ELF-1 (cell line): ENCODE results near the gene AGPAT4.
A peak's percentile ranks its signal among the peaks of the same experiment; 100 is the strongest.
"Not testable (repeated sequence)": the region's sequence is repeated elsewhere in the genome, so short reads cannot be mapped to it uniquely, and the experiment has no call there.

Source experiments
- DNase-seq: peaks from one replicate; pipeline ENCODE4 v3.0.0-alpha.2; 2016; ENCODE audit warnings: low read depth, low spot score

Gene AGPAT4

DNA sequence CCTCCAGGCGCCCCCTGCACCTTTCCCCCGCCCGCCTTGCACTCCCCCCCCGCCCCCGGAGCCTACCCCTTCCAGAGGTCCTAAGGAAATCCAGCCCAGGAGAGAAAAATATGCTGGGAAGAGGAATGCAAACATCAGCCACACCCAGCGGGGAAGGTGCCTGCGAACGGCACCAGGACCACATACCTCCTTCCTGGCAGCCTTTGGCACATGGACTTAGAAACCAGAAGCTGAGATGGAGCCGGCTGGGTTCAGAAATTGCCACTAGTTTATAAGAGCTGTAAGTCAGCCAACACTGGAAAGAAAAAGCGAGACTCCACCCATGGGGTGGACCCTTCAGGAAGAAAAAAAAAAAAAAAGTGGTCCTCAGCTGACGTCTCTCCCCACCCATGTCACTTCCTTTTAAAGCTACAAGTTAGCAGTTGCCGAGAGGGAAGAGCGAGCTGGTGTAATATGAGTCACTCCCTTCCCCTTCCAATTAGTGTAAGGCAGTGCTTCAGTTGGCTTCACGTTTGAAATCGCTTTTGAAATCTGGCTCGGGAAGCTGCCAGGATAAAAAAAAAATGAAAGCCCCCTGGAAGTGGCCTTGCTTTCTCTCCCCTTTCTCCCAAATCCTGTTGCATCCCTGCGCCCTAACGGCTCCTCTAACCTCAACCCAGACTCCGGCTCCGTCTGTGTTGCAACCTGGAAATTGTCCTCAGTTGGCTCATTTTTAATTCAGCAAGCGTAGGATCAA lies at the start of gene AGPAT4:
Gene AGPAT4 (minus strand): TSS at position 310 of the 736 bp plus-strand sequence. CDS start 41,848 bp downstream, outside the sequence.
- peak; percentile 98 for DNase-seq

GRCh38 chr6:161319231-161319630 lies 45.4 kb upstream of the AGPAT4 start:
- DNase-seq, result no peak

DNA sequence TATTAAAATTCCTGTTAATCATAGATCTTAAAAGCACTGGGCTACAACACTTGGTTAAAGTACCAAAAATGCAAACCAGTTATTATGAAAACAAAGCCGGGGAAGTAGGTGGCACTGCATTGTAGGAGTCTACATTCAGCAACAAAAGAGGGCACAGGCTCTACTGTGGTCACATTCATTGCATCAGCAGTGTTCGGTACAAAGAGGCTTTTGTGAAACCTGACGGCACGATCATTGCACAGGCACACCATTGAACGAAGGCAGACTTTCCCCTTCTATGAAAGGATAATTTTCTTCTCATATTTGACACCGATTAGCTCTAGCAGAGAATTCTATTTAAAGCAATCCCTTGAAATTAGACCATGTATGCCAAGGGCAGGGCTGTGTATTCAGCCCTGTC lies 44.6 kb upstream of the AGPAT4 start:
- no peak for DNase-seq

GRCh38 chr6:161316531-161316930 lies 42.7 kb upstream of the AGPAT4 start:
- no peak for DNase-seq

GRCh38 chr6:161315246-161315917 lies 41.5 kb upstream of the AGPAT4 start:
- DNase-seq, result not testable (repeated sequence)

DNA sequence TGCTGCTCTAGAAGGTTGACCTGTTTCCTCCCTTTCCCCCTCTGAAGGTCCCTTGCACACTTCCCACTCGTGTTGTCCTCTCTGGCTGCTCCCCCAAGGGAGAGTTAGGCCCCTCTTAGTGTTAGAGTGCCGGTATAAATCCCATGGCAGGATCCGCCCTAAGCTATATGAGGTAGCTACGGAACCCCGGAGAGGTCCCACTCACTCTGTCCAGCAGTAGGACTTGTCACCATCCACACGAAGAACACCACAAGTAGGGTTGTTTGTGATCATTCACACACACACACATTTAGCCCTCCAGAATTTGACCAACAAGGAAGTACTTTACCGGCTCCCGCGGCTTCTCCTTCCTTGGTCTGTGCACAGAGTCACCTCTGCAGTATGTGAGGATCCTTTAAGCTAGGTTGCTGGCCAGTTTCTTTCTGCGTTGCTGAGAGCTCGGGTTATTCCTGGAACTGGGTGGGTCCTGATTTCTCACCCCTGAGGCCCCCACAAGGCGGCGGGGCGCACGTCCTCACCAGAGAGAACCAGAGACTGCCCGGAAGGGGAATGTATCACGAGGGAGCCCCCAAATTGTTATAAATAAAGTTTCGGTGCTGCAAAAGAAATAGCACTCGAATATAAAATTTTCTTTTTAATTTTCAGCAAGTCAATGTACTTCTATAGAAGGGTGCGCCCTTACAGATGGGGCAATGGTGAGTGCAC lies 40.8 kb upstream of the AGPAT4 start:
- not testable (repeated sequence) for DNase-seq

DNA sequence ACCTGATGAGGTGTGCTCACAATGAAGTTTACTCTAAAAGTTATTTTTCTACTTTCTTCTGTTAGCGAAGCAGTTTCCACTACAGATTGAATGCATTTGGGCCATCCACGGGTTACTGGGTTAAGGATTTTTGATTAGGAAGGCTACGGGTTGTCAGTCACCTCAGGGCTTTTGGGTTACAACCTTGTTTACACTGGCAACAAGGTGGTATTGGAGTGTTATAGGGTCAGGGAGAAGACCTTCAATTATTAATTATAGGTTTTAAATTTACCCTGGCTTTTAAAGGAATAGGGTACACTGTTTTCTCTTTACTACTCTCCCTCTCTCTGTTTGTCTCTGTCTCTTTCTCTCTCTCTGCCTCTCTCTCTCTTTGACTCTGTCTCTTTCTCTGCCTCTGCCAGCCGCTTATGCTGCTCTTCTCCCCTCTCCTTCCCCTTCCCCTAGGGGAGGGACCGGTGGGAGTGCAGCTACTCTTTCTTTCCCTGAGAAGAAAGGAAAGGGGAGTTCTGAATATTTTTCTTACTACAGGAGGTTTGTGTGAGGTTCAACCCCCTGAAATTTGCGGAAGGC lies 40.2 kb upstream of the AGPAT4 start:
- no peak for DNase-seq

GRCh38 chr6:161313475-161313874 lies 39.6 kb upstream of the AGPAT4 start:
- DNase-seq, result peak; percentile 36

DNA sequence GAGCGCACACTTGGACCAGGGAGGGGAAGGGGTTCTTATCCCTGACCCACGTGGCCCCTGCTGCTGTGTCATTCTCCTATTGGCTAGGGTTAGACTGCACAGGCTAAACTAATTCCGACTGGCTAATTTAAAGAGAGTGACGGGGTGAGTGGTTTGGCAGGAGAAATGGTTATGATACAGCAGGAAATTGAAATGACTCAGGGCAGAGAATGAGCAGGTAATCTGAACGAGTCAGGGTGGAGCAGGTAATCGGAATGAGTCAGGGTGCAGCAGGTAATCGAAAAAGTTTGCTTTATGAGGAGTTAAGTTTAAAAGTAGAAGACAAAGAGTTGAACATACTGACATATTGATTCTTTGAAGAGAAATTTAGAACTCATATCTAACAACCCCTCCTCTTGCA lies 35.9 kb upstream of the AGPAT4 start:
- not testable (repeated sequence) for DNase-seq

DNA sequence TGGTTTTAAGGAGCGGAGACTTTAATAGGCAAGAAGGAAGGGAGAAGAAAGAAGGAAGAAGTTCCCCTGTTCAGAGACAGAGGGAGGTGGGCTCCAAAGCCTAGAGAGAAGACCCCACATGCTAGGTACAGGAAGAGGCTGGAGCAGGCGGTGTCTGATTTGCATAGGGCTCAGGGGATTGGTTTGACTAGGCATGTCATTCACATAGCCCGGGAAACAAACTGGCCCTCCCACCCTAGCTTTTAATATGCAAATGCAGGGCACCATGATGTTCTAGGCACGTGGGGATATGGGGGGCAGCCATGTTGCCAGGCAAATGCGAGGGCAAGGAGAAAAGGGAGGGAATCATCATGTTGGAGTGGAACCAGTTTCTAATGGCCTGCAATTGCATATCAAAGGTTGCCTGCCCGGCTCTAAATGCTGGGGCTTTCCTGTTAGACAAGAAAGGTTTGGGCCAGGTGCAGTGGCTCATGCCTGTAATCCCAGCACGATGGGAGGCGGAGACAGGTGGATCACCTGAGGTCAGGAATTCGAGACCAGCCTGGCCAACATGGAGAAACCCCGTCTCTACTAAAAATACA lies 34.3 kb upstream of the AGPAT4 start:
- DNase-seq, result peak; percentile 72

GRCh38 chr6:161305860-161306259 lies 32.0 kb upstream of the AGPAT4 start:
- DNase-seq, result no peak

GRCh38 chr6:161303628-161304340 lies 29.9 kb upstream of the AGPAT4 start:
- no peak for DNase-seq

GRCh38 chr6:161302949-161303348 lies 29.1 kb upstream of the AGPAT4 start:
- no peak for DNase-seq

- no peak for DNase-seq
Observed at GRCh38 chr6:161301338-161301737, 27.5 kb upstream of the AGPAT4 start.

GRCh38 chr6:161300823-161301222 lies 27.0 kb upstream of the AGPAT4 start:
- no peak for DNase-seq

GRCh38 chr6:161299726-161300125 lies 25.9 kb upstream of the AGPAT4 start:
- no peak for DNase-seq

DNA sequence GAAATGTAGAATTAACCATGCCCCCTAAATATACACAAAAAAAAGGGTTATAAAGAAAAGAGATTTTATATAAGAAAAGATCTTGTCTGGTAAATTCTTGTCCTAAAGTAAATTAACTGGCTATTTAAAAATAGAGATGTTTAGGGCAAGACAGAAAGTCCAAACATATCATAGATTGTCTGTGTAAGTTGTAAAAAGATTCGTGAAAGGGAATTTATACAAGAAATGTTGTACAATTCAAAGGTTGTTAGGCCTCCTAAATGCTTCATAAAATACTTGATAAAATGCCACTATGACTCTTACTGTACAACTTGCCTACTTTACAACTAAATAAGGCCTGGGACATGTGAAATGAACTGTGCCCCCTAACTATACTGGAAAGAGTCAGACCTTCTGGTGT lies 21.9 kb upstream of the AGPAT4 start:
- DNase-seq, result no peak

- peak; percentile 26 for DNase-seq
Observed at GRCh38 chr6:161292650-161293281, 18.9 kb upstream of the AGPAT4 start.

GRCh38 chr6:161292145-161292544 lies 18.3 kb upstream of the AGPAT4 start:
- peak; percentile 67 for DNase-seq

DNA sequence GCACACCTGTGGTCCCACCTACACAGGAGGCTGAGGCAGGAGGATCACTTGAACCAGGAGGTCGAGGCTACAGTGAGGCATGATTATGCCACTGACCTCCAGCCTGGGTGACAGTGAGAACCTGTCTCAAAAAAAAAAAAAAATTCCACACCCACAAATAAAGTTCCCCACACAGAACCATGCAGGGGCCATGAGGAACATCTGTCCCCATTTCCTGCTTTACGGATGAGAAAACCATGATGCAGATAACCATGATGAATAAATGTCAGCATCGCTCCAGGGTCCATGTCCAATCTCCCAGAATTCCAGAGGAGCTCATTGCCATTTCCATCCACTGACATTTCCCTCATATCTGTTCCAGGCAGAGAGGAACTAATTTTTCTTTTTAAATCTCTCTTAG lies 16.9 kb upstream of the AGPAT4 start:
- DNase-seq, result no peak

GRCh38 chr6:161284653-161285052 lies 10.8 kb upstream of the AGPAT4 start:
- no peak for DNase-seq
